Upper lobe of left lung (tissue), 6 donors: ENCODE measurements around the gene CCL1. TPM values are rescaled to one million over a fixed set of nuclear protein-coding genes. Genes with fewer than 3 reads are reported as not detected.

ENCODE experiments used
- ATAC-seq, 2 donors: fragments of 200-7000 bp; cut with Tn5 transposase; one replicate each; pipeline ENCODE4 v1.9.1; 2022; ENCODE audit warnings: mild to moderate bottlenecking in 2 of 2, moderate library complexity in 2 of 2; ENCODE audit not compliant: low FRiP score in 2 of 2
- DNase-seq, 2 donors: peaks; one replicate each; pipeline ENCODE4 v3.0.0-alpha.2; 2019 to 2020
- H3K27ac ChIP-seq, 4 donors: fragments of 200-600 bp; sonication (generic); one replicate each; pipeline ENCODE4 v1.5.1; 2016 to 2019
- H3K27me3 ChIP-seq, 4 donors: fragments of 200-600 bp; sonication (generic); one replicate each; pipeline ENCODE4 v1.5.1; 2017 to 2019
- H3K36me3 ChIP-seq, 4 donors: fragments of 200-600 bp; sonication (generic); one replicate each; pipeline ENCODE4 v1.5.1; 2016 to 2019
- H3K4me1 ChIP-seq, 4 donors: fragments of 200-600 bp; sonication (generic); one replicate each; pipeline ENCODE4 v1.5.1; 2018 to 2019
- H3K4me3 ChIP-seq, 4 donors: fragments of 200-600 bp; sonication (generic); one replicate each; pipeline ENCODE4 v1.5.1; 2017 to 2019; ENCODE audit warnings: mild to moderate bottlenecking in 2 of 4, moderate library complexity in 1 of 4
- H3K9me3 ChIP-seq, 4 donors: fragments of 200-600 bp; sonication (generic); one replicate each; pipeline ENCODE4 v1.5.1; 2018 to 2019
- EP300 ChIP-seq, 4 donors: sonication (generic); formaldehyde crosslinking; IDR thresholded peaks; one replicate each; pipeline ENCODE4 v1.5.1; 2017; ENCODE audit warnings: antibody characterized with exemption in 4 of 4, control low read depth in 2 of 4
- POLR2A ChIP-seq, 4 donors: fragments of 450-650 bp; IDR thresholded peaks; one replicate each; pipeline ENCODE4 v1.5.1; 2016 to 2017; ENCODE audit warnings: antibody characterized with exemption in 4 of 4, mild to moderate bottlenecking in 2 of 4
- POLR2AphosphoS5 ChIP-seq, 2 donors: sonication (generic); formaldehyde crosslinking; IDR thresholded peaks; one replicate each; pipeline ENCODE4 v1.5.1; 2017; ENCODE audit warnings: antibody characterized with exemption in 2 of 2
- WGBS, 2 donors: methylation state at CpG; one replicate each; pipeline ENCODE4 v1.1.5; 2017 to 2018; 5-methylcytosine and 5-hydroxymethylcytosine counted together
- total RNA-seq, 6 donors: library from RNA; depleted of rRNA in 4 of 6; stranded (reverse); fragments of >200 nt in 4 of 6; gene quantifications; one replicate each; pipeline versions ENCODE4 v1.1.0 to v1.2.1, GENCODE V29; 2016 to 2021
- TF ChIP-seq, protein P1 (sequence below), 6 experiments: fragments of 450-650 bp in 4 of 6; fragments of 200-600 bp in 2 of 6; sonication (generic) in 2 of 6; IDR thresholded peaks; one replicate each; pipeline ENCODE4 v1.5.1; 2016 to 2019; ENCODE audit warnings: antibody characterized with exemption in 6 of 6
- donor health status: DM: no; HTN: no; CAD: no; lungs with moderate emphysema.
- donor health status: DM: no; HTN: yes; CAD: no; lungs with severe emphysema.

The CCL1 gene
- total RNA-seq, 6 donors from 2014 or later, result not detected

GRCh38 chr17:34356194-34356593, 6.8 kb downstream of the CCL1 start, which contains the start of gene CCL13:
TSS of gene CCL13 (plus strand) at chr17:34356480. CDS start at chr17:34356527, 47 bp downstream.
- peak in 1 of 2 donors; percentile 31 for ATAC-seq
- peak within 1 kb of the TSS in 2 of 4 donors; percentile 18 to 42 for H3K27ac ChIP-seq
- 76 to 80% methylated on average over 5 of the region's 5 CpGs for WGBS, 2 donors

GRCh38 chr17:34354637-34355036, 8.4 kb downstream of the CCL1 start:
- Histone ChIP-seq H3K27me3 (no peaks in the 10 kb centered on the region), H3K9me3 (no peaks in the 10 kb centered on the region), H3K4me3 (no peak overlapping the region), H3K4me1 (peaks cover 0 to 5% (median 3%) of the 10 kb centered on the region in 4 donors), H3K27ac (no peak overlapping the region), H3K36me3 (no peaks in the 10 kb centered on the region)
- ATAC-seq (no peak), DNase-seq (no peak)
- no peak for TF ChIP-seq POLR2AphosphoS5 (IDR thresholded peaks at IDR 0.05)
- TF ChIP-seq EP300 (IDR thresholded peaks at IDR 0.05), result no peak
- TF ChIP-seq, protein P1, sequence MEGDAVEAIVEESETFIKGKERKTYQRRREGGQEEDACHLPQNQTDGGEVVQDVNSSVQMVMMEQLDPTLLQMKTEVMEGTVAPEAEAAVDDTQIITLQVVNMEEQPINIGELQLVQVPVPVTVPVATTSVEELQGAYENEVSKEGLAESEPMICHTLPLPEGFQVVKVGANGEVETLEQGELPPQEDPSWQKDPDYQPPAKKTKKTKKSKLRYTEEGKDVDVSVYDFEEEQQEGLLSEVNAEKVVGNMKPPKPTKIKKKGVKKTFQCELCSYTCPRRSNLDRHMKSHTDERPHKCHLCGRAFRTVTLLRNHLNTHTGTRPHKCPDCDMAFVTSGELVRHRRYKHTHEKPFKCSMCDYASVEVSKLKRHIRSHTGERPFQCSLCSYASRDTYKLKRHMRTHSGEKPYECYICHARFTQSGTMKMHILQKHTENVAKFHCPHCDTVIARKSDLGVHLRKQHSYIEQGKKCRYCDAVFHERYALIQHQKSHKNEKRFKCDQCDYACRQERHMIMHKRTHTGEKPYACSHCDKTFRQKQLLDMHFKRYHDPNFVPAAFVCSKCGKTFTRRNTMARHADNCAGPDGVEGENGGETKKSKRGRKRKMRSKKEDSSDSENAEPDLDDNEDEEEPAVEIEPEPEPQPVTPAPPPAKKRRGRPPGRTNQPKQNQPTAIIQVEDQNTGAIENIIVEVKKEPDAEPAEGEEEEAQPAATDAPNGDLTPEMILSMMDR (IDR thresholded peaks at IDR 0.05), result no peak
- TF ChIP-seq POLR2A (IDR thresholded peaks at IDR 0.05), result no peak

More at GRCh38 chr17:34356194-34356593, 6.8 kb downstream of the CCL1 start, which contains the start of gene CCL13:
- Histone ChIP-seq H3K36me3 (no peaks in the 10 kb centered on the region), H3K27me3 (no peaks in the 10 kb centered on the region), H3K4me1 (peaks cover 0 to 9% (median 3%) of the 10 kb centered on the region in 4 donors), H3K9me3 (no peaks in the 10 kb centered on the region), H3K4me3 (no peak within 1 kb of the TSS)
- TF ChIP-seq POLR2A (IDR thresholded peaks at IDR 0.05), result no peak
- no peak for TF ChIP-seq POLR2AphosphoS5 (IDR thresholded peaks at IDR 0.05)
- no peak for TF ChIP-seq EP300 (IDR thresholded peaks at IDR 0.05)
- TF ChIP-seq, protein P1 (IDR thresholded peaks at IDR 0.05), result no peak
- no peak for DNase-seq

DNA sequence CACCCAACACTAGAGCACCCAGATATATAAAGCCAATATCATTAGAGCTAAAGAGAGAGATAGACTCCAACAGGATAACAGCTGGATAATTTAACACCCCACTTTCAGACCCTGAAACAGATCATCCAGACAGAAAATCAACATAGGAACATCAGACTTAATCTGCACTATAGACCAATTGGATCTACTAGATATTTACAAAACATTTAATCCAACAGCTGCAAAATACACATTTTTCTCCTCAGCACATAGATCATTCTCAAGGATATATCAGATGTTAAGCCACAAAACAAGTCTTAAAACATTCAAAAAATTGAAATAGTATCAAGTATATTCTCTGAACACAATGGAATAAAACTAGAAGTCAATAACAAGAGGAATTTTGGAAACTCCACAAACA, 10.8 kb downstream of the CCL1 start:
- ATAC-seq, result no peak
- DNase-seq, result no peak
- no peaks in the 10 kb centered on the region for H3K36me3 ChIP-seq

GRCh38 chr17:34351096-34351495, 11.9 kb downstream of the CCL1 start:
- H3K27ac ChIP-seq, result no peak overlapping the region
- no peaks in the 10 kb centered on the region for H3K27me3 ChIP-seq
- WGBS, 2 donors, result 78 to 92% methylated on average over 1 of the region's 1 CpG
- ATAC-seq, result no peak
- peaks cover 0 to 5% (median 3%) of the 10 kb centered on the region in 4 donors for H3K4me1 ChIP-seq
- no peaks in the 10 kb centered on the region for H3K9me3 ChIP-seq
- no peak for TF ChIP-seq EP300 (IDR thresholded peaks at IDR 0.05)
- TF ChIP-seq, protein P1 (IDR thresholded peaks at IDR 0.05), result no peak
- no peak for TF ChIP-seq POLR2A (IDR thresholded peaks at IDR 0.05)
- no peak for TF ChIP-seq POLR2AphosphoS5 (IDR thresholded peaks at IDR 0.05)
- no peak overlapping the region for H3K4me3 ChIP-seq
- no peaks in the 10 kb centered on the region for H3K36me3 ChIP-seq
- DNase-seq, result no peak

More for the DNA sequence above, 10.8 kb downstream of the CCL1 start:
- Histone ChIP-seq H3K27me3 (no peaks in the 10 kb centered on the region), H3K9me3 (no peaks in the 10 kb centered on the region), H3K4me1 (peaks cover 0 to 5% (median 3%) of the 10 kb centered on the region in 4 donors), H3K4me3 (no peak overlapping the region), H3K27ac (no peak overlapping the region)
- TF ChIP-seq POLR2A (IDR thresholded peaks at IDR 0.05) (no peak), POLR2AphosphoS5 (IDR thresholded peaks at IDR 0.05) (no peak), EP300 (IDR thresholded peaks at IDR 0.05) (no peak)
- TF ChIP-seq, protein P1 (IDR thresholded peaks at IDR 0.05), result no peak

DNA sequence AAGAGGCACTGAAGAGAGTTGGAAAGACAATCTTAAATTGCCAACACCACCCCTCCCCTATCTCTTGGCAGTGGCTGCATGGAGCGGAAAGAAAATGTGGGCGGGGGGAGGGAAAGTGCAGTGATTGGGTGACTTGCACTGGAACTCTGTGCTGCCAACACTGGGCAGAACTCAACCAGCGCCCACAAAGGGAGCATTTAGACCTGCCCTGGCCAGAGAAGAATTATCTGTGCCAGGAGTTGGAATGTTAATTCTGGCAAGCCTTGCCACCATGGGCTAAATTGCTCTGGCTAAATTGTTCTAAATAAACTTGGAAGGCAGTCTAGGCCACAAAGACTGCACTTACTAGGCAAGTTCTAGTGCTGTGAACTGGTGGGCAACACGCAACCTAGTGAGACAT, 13.3 kb downstream of the CCL1 start:
- no peaks in the 10 kb centered on the region for H3K4me1 ChIP-seq
- no peaks in the 10 kb centered on the region for H3K27me3 ChIP-seq
- H3K4me3 ChIP-seq, result no peak overlapping the region
- H3K27ac ChIP-seq, result no peak overlapping the region
- TF ChIP-seq EP300 (IDR thresholded peaks at IDR 0.05) (no peak), POLR2A (IDR thresholded peaks at IDR 0.05) (no peak), POLR2AphosphoS5 (IDR thresholded peaks at IDR 0.05) (no peak)
- TF ChIP-seq, protein P1 (IDR thresholded peaks at IDR 0.05), result no peak
- H3K36me3 ChIP-seq, result no peaks in the 10 kb centered on the region
- no peak for ATAC-seq
- H3K9me3 ChIP-seq, result no peaks in the 10 kb centered on the region
- WGBS, 2 donors, result 67 to 73% methylated on average over 4 of the region's 4 CpGs
- DNase-seq, result no peak
